ENCODE measurements around the gene LGI4.
"Not testable (repeated sequence)": the region's sequence is repeated elsewhere in the genome, so short reads cannot be mapped to it uniquely, and the experiment has no call there.

LGI4 gene

DNA sequence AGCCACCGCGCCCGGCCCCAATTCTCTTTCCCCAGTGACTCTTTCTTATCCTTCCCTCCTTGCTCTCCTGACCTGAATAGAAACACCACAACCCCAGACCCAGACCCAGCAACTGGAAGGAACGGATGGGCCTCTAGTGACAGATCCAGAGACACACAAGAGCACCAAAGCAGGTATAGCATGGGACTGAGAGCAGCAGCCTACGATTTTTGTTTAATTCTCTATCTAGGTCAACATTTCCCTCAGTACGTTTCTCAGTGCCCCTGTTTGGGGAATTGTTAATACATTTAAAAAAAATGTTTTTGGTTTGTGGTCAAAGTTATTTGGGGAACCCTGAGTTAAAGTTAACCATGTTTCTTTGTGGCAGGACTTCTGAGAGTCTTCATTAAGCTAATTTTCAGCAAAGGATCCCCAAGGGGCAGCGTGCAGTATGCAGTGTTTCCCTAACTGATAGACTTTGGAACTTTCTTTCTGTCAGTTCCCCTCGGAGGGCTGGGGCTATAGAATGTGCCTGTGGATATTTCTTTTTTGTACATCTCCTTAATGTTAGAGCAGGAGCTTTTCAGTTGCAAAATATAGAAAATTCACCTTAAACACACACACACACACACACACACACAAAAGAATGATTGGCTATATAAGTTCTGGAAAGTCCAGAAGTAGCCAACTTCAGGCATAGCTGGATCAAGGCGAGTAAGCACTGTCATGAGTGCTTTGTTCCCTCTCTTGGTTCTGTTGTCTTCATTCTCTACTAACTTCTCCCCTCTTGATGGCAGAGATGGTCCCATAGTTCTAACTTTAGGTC is 26.0 kb upstream of the LGI4 start:
- no peak for DNase-seq

DNA sequence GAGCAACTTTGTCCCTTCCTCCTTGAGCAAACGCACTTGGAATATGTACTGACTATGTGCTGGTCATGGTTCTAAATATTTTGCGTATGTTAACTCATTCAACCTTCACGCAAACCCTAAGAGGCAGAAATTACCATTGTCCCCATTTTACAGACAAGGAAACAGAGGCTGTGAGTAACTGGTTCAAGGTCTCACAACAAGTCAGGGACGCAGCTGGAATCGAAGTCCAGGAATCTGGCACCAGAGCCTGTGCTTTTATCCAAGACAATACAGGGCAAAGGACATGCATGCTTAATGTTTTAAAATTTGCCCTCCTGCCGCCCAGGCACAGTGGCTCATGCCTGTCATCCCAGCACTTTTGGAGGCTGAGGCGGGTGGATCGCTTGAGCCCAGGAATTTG is 24.7 kb upstream of the LGI4 start:
- no peak for DNase-seq

DNA sequence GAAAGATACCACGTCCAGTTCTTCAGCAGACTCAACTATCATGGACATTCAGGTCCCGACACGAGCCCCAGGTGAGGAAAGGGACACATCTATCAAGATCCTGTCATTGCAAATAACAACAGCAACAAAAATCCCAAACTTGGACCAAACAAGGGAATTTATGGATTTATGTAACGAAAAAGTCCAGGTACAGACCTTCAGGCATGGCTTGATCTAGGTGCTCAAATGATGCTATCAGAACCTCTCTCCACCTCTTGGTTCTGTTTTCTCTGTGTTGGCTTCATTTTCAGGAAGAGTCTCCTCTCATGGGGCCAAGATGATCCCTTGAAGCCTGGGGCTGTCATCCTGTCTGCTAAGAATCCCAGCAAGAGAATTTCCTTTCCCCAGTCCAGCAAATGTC is 22.6 kb upstream of the LGI4 start:
- DNase-seq = no peak

DNA sequence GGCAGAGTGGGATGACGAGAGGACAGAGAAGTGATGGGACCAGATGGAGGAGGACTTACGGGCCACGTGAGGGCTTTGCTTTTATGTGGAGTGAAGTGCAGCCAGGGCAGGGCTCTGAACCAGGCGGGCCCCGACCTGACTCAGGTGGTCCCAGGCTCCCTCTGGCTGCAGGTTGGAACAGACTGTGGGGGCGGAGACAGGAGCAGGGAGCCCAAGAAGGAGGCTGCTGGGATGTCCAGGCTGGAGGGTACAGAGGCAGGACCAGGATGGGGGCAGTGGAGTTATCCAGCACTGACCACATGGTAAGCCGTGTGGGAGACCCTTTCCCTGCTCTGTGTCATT is 21.8 kb upstream of the LGI4 start:
- no peak for DNase-seq

DNA sequence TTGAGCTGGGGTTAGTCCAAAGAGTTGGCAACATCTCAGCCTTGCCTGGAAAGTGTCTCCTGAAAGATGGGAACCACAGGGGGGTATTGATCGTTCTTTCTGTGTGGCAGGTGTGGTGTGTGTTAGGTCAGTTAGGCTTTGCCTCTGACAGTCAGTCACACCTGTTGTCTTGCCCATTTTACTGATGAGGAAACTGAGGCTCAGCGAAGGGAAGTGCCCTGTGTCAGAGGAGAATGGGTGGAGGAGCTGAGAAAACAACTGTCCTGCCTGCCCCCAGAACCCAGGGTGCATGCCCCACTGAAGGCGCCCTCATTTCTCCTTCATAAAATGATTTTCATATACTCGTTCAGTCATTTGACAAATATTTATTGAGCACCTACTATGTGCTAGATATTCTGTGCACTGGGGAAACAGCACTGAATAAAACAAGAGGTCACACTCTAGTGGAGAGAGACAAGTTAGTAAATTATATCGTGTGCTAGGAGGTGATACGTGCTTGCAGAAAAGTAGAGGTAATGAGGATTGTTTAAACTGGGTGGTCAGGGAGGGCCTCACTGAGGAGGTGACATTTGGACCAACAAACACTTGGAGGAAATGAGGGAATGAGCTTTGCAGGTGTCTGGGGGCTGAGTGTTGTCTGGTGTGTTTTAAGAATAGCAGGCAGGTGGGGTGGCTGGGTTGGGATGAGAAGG is 21.3 kb upstream of the LGI4 start:
- no peak for DNase-seq

DNA sequence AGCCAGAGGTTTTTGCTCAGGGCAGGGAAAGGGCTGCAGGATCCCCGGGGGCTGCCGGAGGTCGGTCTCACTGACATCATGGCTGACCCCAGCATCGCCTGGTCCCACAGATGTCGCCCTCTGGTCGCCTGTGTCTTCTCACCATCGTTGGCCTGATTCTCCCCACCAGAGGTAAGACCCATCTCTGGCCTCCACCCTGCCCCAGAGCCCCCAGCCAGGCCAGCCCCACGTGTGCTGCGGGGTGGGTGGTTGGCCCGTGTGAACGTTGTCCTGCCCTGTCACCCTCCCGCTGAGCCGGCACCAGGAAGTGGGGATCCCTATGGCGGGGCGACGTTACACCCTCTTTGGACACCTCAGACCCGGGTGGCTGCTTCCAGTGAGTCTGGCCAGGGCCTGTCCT is 20.6 kb upstream of the LGI4 start:
- DNase-seq = no peak

DNA sequence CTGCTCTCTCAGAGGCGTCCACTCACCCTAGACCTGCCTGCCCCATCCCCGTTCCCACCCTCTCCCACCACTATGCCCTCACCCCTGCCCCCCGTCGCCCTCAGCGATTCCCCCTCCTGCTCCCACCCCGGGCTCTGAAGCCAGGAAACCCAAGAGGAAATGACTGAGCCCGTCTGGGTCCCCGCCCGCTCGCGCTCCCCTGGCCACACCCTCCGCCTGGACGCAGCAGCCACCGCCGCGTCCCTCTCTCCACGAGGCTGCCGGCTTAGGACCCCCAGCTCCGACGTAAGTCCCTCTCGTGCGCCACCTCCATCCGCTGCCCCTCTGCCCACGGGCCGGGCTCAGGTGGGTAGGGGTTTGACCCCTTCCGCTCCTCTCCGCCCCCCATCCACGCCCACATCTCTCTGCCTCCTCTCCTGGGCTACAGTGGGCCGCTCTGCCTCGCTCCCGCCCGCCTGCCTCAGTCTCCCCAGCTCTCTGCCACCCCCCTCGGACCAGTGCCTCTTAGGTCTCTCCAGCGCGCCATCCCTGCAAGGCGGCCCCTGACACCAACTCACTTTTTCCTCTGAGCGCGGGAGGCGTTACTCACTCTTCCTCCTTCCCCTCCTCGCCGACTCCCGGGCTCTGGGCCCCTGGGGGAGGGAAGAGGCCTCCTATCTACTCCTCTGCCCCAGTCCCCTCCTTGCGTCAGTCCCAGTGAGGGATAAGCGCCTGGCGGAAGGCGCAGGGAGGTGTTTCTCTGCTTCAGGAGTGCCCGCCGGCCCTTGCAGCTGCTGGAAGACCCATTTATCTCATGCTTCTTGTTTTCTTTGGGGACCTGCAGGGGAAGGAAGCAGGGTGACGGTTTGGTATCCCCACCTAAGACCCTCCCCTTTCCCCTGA is 19.9 kb upstream of the LGI4 start, which contains the start of gene FXYD5:
Gene FXYD5 (plus strand): TSS at position 211 of the 882 bp plus-strand sequence. CDS start 816 bp downstream, outside the sequence.
- no peak for DNase-seq

DNA sequence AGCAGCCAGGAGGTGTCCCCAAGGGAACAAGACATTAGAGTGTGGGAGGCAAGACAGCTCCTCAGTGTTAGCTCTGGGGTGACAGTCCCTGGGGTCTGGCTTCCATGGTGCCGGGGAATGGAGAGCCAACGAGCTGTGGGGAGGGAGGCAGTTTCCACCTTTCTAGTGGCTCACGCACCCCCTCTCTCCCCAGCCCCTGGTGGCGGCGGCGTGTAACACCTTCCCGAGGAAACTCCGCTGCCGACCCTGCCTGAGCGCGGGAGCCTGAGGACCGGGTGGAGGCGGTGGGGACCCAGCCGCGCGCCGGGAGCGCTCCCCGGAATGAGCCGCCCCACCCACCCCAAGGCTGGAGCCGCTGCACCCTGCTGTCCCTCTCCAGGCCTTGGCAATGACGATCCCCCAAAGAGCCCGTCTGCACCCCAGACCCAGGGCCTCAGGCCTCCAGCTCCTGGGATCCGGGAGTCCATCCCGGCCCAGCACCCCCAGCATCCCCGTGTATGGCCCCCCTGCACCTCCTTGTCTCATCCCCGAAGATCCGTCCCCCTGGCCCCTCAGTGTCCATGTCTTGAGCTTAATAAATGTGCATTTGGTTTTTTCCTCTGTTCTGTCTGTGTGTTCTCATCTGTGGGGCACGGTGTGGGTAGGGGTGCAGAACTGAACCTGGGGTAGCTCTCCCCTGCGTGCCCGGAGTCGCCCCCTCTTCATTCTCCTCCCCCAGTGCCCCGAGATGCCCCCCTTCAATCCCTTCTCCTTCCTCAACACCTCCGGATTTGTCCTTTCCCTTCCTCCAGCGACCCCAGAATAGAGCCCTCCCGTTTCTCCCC is 19.1 kb upstream of the LGI4 start:
- no peak for DNase-seq

DNA sequence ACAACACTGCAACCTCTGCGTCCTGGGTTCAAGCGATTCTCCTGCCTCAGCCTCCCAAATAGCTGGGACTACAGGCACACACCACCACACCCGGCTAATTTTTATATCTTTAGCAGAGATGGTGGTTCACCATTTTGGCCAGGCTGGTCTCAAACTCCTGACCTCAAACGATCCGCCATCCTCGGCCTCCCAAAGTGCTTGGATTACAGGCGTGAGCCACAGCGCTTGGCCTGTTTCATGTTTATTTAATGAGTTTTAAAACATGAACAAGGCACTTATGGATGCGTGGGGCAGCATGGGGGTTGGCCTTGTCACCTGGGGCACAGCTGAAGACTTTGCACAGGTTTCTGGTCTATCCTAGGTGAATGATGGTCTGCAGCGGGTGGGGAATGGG is 18.3 kb upstream of the LGI4 start:
- not testable (repeated sequence) for DNase-seq

DNA sequence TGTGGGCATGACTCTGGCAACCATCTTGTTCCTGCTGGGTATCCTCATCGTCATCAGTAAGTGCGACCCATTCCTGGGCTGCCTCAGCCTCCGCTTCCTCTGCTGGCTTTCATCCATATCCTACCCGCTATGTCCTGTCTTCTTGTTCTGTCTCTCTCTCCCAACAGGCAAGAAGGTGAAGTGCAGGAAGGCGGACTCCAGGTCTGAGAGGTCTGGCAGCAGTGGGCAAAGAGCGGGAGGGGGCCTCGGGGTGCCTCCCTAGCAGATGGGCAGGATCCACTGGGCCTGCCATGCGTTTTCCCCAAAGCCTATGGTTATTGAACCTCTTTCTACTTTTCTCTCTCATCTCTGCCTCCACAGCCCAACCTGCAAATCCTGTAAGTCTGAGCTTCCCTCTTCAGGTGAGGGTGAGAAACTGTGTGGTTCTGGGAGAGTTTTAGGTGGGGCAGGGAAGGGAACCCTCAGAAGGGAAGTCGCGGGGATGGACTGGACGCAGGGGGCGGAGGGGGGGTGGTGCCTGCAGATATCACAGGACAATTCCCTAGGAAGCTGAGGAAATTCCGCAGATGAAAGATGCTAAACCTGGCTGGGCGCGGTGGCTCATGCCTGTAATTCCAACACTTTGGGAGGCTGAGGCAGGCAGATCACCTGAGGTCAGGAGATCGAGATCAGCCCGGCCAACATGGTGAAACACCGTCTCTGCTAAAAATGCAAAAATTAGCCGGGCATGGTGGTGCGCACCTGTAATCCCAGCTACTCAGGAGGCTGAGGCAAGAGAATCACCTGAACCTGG is 16.6 kb upstream of the LGI4 start:
- DNase-seq = no peak

DNA sequence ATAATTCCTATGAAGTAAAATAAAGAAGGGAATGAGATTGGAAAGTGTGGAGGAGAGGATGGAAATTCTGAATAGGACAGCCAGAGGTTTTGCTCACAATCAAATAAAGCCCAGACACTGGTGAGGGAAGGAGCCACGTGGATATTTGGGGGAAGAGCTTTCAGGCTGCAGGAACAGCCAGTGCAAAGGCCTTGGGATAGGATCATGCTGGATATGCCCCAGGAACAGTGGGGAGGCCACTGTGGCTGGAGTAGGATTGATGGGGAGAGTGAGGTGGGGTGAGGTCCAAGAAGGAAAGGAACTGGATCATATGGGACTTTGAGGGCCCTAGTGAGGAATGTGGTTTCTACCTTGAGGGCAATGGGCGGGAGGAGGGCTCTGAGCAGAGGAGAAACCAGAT is 15.6 kb upstream of the LGI4 start:
- no peak for DNase-seq

DNA sequence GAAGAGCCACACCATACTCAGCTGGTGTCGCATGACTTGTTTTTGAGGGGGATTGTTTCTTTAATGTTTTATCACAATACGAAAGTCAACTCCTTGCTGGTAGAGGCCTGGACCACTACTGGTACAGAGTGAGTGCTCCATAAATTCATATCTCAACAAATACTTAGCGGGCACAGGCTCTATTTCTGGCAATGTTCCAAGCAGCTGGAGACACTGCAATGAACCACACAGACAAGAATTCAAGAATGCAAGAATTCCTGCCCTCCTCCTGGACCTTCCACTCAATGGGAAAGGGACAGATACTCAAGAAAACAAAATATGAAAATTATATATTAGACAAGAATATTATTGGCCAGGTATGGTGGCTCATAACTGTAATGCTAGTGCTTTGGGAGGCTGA is 14.6 kb upstream of the LGI4 start:
- DNase-seq = no peak

DNA sequence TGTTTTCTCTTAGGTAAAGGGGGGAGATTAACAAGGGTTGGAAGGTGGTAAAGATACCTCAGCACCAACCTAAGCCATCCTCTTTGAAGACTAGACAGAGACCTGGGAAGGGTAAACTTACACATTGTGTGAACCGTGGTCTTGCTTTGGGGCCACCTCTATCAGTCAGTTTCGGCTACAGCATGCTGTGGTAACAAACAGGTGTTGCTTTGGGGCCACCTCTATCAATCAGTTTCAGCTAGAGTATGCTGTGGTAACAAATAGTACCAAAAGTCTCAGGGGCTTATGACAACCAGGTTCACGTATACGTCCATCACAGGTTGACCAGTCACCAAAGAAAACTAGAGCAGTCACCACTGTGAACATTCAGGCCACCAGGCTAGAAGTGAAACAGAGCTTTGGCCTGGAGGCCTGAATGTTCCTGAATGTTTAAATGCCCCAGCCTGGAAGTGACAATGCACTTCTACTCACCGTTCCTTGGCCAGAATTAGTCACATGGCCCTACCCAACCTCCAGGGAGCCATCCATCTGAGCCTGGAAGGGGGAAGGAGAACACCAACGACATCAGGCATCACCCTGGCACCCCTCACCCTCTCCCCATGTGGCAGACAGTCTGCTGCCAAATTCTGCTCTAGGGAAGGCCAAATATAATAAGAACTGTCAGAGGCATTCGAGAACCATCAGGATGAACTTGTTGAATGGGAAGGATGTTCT is 12.0 kb upstream of the LGI4 start:
- DNase-seq = no peak

DNA sequence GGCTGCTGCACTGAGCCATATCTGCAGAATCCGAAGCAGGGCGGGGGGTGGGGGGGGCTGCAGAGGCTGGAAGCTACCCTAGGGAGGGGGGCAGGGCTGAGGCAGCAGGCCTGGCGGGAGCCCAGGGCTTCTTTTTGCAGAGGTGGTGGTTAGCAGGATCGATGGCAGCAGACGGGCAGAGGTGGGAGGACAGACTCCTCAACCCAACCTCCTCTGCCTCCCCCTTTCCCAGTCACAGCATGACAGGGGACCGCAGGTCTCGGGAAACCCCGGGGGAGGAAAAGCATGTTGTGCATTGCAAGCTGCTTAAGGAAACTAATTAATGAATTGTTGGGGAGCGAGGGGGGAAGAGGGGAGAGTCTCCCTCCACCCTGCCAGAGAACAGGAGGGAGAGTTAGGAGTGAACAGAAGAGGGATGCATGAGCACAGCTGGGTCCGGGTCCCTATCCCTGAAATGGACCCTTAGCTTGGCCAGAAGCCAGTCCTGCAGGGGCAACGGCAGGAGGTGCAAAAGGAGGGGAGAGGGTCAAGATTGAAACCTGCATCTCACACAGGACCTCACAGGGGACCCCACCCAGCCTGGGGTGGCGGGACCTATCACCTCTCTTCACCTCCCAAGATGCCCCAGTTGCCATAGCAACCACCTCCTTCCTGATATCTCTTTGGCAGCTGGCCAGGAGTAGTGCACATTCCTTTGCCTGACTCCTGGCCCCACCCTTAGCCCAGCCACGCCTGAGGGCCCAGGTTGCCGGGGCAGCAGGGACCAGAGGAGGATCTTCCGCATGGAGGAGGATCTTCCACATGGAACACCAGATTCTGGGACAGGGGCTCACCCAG is 10.0 kb upstream of the LGI4 start:
- no peak for DNase-seq

DNA sequence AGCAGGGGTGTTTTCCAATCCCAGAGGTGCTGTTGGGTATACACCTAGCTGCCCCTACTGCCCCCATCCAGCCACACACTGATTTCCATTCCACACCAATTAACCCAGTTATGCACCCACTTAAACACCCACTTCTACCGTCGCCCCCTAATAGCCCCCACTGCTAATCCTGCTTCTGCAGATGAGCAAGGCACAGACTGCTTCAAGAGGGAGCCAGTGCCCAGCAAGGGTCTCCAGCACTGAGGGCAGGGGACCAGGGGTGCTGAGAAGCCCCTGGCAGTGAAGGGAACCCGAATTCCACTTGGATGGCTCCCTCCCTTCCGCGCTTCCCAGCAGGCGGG is 9.4 kb upstream of the LGI4 start:
- no peak for DNase-seq

DNA sequence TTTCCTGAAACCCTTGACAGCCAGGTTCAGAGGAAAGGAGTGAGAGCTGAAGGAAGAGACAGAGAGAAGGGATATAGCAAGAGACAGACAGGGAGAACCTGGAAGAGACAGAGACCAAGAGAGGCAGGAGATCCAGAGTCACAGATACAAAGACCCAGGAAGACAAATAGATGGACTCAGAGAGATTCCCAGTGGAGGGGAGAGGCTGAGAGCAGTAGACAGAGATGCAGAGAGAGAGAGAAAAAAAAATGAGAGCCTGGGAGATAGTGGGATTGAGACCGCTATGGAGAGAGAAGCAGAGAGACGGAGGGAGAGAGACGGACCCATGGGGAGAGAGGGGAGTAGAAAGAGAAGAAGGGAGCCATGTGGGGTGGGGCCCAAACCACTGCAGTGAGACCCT is 9.0 kb upstream of the LGI4 start:
- DNase-seq = no peak

DNA sequence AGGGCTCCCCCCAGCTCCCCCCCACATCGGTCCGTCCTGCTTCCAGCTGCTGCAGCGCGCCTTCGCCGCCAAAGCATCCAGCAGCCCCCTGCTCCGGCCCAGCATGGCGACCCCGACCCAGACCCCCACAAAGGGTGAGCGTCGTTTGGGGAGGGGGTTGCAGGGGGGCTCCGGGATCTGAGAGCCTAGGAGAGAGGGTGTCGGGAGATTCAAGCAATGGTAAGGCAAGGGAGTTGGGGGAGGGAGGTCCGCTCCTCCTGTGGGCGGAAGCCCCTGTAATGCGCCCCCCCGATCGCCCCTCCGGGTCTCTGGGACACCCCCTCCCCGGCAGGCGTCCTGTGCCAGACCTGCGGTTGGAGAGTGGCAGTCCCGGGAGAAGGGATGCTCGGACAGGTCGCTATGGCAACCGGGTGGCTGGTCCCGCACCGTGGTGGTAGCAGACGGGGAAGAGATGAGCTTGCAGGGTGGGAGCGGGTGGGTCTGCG is 8.4 kb upstream of the LGI4 start, which contains the start of gene FXYD7:
Gene FXYD7 (plus strand): TSS at position 25 of the 485 bp plus-strand sequence. CDS start 79 bp downstream, at position 104.
- DNase-seq = no peak

DNA sequence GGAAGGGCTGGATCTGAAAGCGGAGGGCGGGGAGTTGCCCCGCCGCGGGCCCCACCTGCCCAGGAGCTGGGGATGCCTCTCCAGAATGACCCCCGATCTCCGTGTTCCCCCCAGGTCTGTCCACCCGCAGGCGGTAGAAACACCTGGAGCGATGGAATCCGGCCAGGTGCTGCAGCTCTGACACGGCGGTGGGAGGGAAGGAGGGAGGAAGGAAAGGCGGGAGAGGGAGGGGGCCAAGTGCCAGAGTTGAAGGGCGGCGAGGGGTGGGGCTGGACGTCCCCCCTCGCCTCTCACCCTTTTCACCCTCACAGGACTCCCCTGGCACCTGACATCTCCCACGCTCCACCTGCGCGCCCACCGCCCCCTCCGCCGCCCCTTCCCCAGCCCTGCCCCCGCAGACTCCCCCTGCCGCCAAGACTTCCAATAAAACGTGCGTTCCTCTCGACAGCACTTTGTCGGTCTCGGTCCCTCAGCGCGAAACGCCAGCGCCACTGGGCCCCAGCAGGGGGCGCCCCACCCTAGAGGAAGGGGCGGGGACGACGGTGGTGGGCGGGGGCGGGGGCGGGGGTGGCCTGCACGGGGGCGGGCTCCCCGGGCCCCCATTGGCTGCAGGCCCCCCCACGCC is 7.9 kb upstream of the LGI4 start:
- DNase-seq = peak; percentile 58

DNA sequence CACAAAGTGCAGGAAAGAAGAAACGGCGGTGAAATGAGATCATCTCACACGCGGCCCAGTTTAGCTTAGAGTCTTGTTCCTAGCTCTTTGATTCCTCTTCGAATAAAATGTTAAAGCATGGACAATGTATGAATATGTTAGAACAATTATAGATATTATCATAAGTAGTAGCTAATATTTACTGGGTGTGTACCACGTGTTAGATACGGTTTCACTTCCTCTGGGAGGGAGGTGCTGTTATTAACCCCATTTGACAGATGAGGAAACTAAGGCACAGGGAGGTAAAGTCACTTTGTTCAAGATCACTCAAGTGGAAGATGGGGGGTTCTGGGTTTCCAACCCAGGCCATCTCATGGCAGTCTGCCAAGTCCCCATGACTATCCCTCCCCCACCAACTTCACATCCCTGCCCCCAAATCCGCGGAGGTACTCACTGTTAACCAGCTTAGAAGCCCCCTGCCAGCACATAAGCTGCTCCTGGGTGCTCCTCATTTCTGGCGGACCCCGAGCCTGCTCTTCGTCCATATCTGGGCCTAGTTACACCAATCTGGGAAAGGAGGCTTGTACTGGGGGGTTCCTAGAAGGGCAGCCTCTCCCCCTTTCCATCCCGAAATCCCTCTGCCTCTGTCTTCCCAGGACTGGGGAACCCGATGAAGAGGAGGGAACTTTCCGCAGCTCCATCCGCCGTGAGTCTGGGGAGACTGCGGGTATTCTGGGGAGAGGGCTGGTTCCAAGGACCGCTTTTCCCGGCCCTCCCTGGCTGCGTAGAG is 7.2 kb upstream of the LGI4 start:
- no peak for DNase-seq

All from midbrain (tissue), 1 donor.